Endothelial cell of umbilical vein (primary cell): ENCODE data around the gene F8A2. TPM values are rescaled to one million over a fixed set of nuclear protein-coding genes. Genes with fewer than 3 reads are reported as not detected.
"Not testable (repeated sequence)": the region's sequence is repeated elsewhere in the genome, so short reads cannot be mapped to it uniquely, and the experiment has no call there.

Experiments
- BruUV-seq: library from RNA; stranded (reverse); fragments of 400-500 nt; replicated peaks from 2 replicates; lab custom pipeline; 2021; lab: Mats Ljungman, UMichigan
- CTCF ChIA-PET: fragments of 300-600, 350-600 bp; sonication (Branson Sonifier 250); formaldehyde crosslinking; loops from one replicate; lab custom pipeline; 2021; ENCODE audit warnings: antibody characterized with exemption, inconsistent platforms; lab: Charles Lee
- POLR2A ChIA-PET: fragments of 300-600, 350-600 bp; sonication (Branson Sonifier 250); formaldehyde crosslinking; loops from one replicate; lab custom pipeline; 2021; ENCODE audit warnings: antibody characterized with exemption, inconsistent platforms; lab: Charles Lee
- DNase-seq: peaks from one replicate; pipeline ENCODE4 v3.0.0-alpha.2; 2011; ENCODE audit warnings: low read depth, low spot score
- FAIRE-seq: peaks from 2 replicates; lab custom pipeline; 2011; peaks lifted over from hg19 to GRCh38; lab: Jason Lieb, UNC
- H2AFZ ChIP-seq: 2 replicates; pipeline ENCODE4 v1.6.0; 2012; ENCODE audit warnings: low read depth, low read length, control low read depth, inconsistent platforms
- H3K27ac ChIP-seq: 2 replicates; pipeline ENCODE4 v1.5.1; 2011; ENCODE audit warnings: low read depth, mild to moderate bottlenecking, control low read depth, low read length, moderate library complexity; ENCODE audit not compliant: insufficient read depth
- H3K27me3 ChIP-seq, 2 experiments: 2 replicates each; pipeline versions ENCODE4 v1.6.0 to v1.6.1; 2011; ENCODE audit warnings: low read length in 2 of 2, mixed read lengths in 1 of 2; ENCODE audit not compliant: control insufficient read depth in 2 of 2, insufficient read depth in 2 of 2
- H3K36me3 ChIP-seq, 2 experiments: 2 replicates in 1 of 2; 3 replicates in 1 of 2; pipeline ENCODE4 v1.5.1; 2011; ENCODE audit warnings: low read length in 2 of 2, mild to moderate bottlenecking in 1 of 2, moderate library complexity in 1 of 2; ENCODE audit not compliant: control insufficient read depth in 2 of 2, insufficient read depth in 2 of 2; ENCODE audit errors: extremely low read depth in 1 of 2
- H3K4me1 ChIP-seq: 3 replicates; pipeline ENCODE4 v1.5.1; 2011; ENCODE audit warnings: mild to moderate bottlenecking, low read length; ENCODE audit not compliant: control insufficient read depth, insufficient read depth; ENCODE audit errors: extremely low read depth
- H3K4me2 ChIP-seq: 2 replicates; pipeline ENCODE4 v1.6.1; 2011; ENCODE audit warnings: low read length, control low read depth, mixed read lengths; ENCODE audit not compliant: insufficient read depth
- H3K4me3 ChIP-seq, 3 experiments: fragments of 200-600 bp in 1 of 3; sonication (generic), shearing (Covaris generic) in 1 of 3; replicated peaks in 1 of 3; 2 replicates each; pipeline ENCODE4 v1.5.1; 2011 to 2016; ENCODE audit warnings: control low read depth in 3 of 3, low read length in 3 of 3, mild to moderate bottlenecking in 2 of 3, inconsistent platforms in 1 of 3, low read depth in 1 of 3, moderate library complexity in 1 of 3; ENCODE audit not compliant: insufficient read depth in 1 of 3
- H3K79me2 ChIP-seq: 2 replicates; pipeline ENCODE4 v1.6.0; 2012; ENCODE audit warnings: low read length, inconsistent platforms; ENCODE audit not compliant: control insufficient read depth, insufficient read depth
- H3K9ac ChIP-seq: replicated peaks from 2 replicates; pipeline ENCODE3; 2011; ENCODE audit warnings: low read length, control low read depth; ENCODE audit not compliant: insufficient read depth; ENCODE audit errors: extremely low read depth
- H3K9me1 ChIP-seq: replicated peaks from 3 replicates; pipeline ENCODE4 v1.6.0; 2011; ENCODE audit warnings: mild to moderate bottlenecking, low read length; ENCODE audit not compliant: control insufficient read depth, insufficient read depth; ENCODE audit errors: extremely low read depth
- H3K9me3 ChIP-seq: replicated peaks from 2 replicates; pipeline ENCODE4 v1.5.1; 2012; ENCODE audit warnings: low read length, inconsistent platforms; ENCODE audit not compliant: control insufficient read depth, insufficient read depth
- H4K20me1 ChIP-seq: replicated peaks from 2 replicates; pipeline ENCODE3; 2011; ENCODE audit warnings: mild to moderate bottlenecking, low read length; ENCODE audit not compliant: control insufficient read depth, insufficient read depth; ENCODE audit errors: extremely low read depth
- CTCF ChIP-seq, 2 donors: IDR thresholded peaks; 1 replicate in 1 of 2; 2 replicates in 1 of 2; pipeline ENCODE4 v1.5.1; 2011; ENCODE audit warnings: low read length in 2 of 2, mild to moderate bottlenecking in 2 of 2, moderate library complexity in 2 of 2, control low read depth in 1 of 2, inconsistent platforms in 1 of 2, low read depth in 1 of 2; ENCODE audit not compliant: insufficient read depth in 1 of 2; ENCODE audit errors: extremely low read depth in 1 of 2
- EZH2 ChIP-seq: IDR thresholded peaks from 2 replicates; pipeline ENCODE4 v1.6.1; 2012; ENCODE audit warnings: borderline replicate concordance, low read depth, mild to moderate bottlenecking, moderate library complexity, low read length, inconsistent platforms; ENCODE audit not compliant: severe bottlenecking
- FOS ChIP-seq: IDR thresholded peaks from 2 replicates; pipeline ENCODE4 v1.6.1; 2011; ENCODE audit warnings: mild to moderate bottlenecking, low read length, moderate library complexity, borderline replicate concordance; ENCODE audit not compliant: insufficient read depth
- GATA2 ChIP-seq: IDR thresholded peaks from 2 replicates; pipeline ENCODE4 v1.7.0; 2011; ENCODE audit warnings: low read depth, mild to moderate bottlenecking, moderate library complexity, mixed read lengths, low read length; ENCODE audit not compliant: insufficient read length, insufficient read depth
- JUN ChIP-seq: IDR thresholded peaks from 2 replicates; pipeline ENCODE4 v1.6.1; 2011; ENCODE audit warnings: borderline replicate concordance, low read depth; ENCODE audit not compliant: insufficient read length, insufficient read depth
- MYC ChIP-seq: IDR thresholded peaks from one replicate; pipeline ENCODE4 v1.6.1; 2011; ENCODE audit warnings: mild to moderate bottlenecking, low read depth, low read length
- dilution Hi-C: fragments of 300-500 bp; cut with MboI; formaldehyde crosslinking; loops from one replicate; pipeline ENCODE4 v1.15.0; 2019; ENCODE audit warnings: low sequenced_read_pairs; ENCODE audit not compliant: extremely low pct_ligation_motif_present
- intact Hi-C: fragments of 100-400 bp; cut with micrococcal nuclease; formaldehyde crosslinking; loops from one replicate; pipeline ENCODE4 v1.10.0; 2022
- polyA plus RNA-seq, 4 experiments: library from polyadenylated mRNA; depleted of rRNA in 3 of 4; stranded (reverse) in 3 of 4; unstranded in 1 of 4; fragments of >200 nt; gene quantifications; 2 replicates each; pipeline versions ENCODE4 v1.2.1 to v1.2.3, GENCODE V29; 2011 to 2012; ENCODE audit warnings: missing spikeins in 1 of 4
- total RNA-seq: library from RNA; stranded (reverse); gene quantifications from 2 replicates; pipeline ENCODE4 v1.2.3, GENCODE V29; 2021

The F8A2 gene
- total and polyA plus RNA-seq, 2 donors (not counting 3 experiments of a cell fraction or from before 2014, with no cell fraction given), result not detected

GRCh38 chrX:155389634-155390033 is 7.7 kb downstream of the F8A2 start:
- Histone ChIP-seq H3K9me3 (no peaks in the 10 kb centered on the region), H3K9me1 (no peaks in the 10 kb centered on the region), H4K20me1 (no peaks in the 10 kb centered on the region), H3K27ac (no peak overlapping the region), H3K36me3 (no peaks in the 10 kb centered on the region), H3K27me3 (no peaks in the 10 kb centered on the region), H3K4me1 (no peaks in the 10 kb centered on the region), H3K4me2 (no peak overlapping the region), H2AFZ (no peak overlapping the region), H3K79me2 (no peaks in the 10 kb centered on the region), H3K4me3 (no peak overlapping the region), H3K9ac (no peak overlapping the region)
- DNase-seq, result no peak
- no peak for TF ChIP-seq MYC
- no peak for TF ChIP-seq CTCF (IDR thresholded peaks at IDR 0.05; ENCODE audit: extremely low read depth in 1 of 2, insufficient read depth in 1 of 2, low read depth in 1 of 2, low read length in 2 of 2)
- TF ChIP-seq JUN, result no peak
- no peak for TF ChIP-seq FOS
- no peak for TF ChIP-seq EZH2
- TF ChIP-seq GATA2, result no peak
- no peak for FAIRE-seq
- ChIA-PET POLR2A (no interaction called here), CTCF (no interaction called here)
- no TSS peak for BruUV-seq
- dilution Hi-C loops (no loop called here), intact Hi-C loops (no loop called here)

- H3K4me3 ChIP-seq, H3K4me1 ChIP-seq, H3K36me3 ChIP-seq, H3K9me1 ChIP-seq, H3K4me2 ChIP-seq, DNase-seq, dilution Hi-C loops, intact Hi-C loops, H2AFZ ChIP-seq, H3K9me3 ChIP-seq, CTCF ChIA-PET, H3K27me3 ChIP-seq, H3K27ac ChIP-seq, POLR2A ChIA-PET, H3K9ac ChIP-seq, H3K79me2 ChIP-seq, BruUV-seq, FAIRE-seq, H4K20me1 ChIP-seq: not testable (repeated sequence)
These were observed 12.9 kb downstream of the F8A2 start for GRCh38 chrX:155394747-155395276.
